OCI-LY7 (cell line): ENCODE measurements around the gene MN1.

Experiments used
- CTCF ChIP-seq: fragments of 200-600 bp; sonication (generic); conservative IDR thresholded peaks from 2 replicates; pipeline ENCODE4 v1.5.1; 2014; ENCODE audit warnings: mild to moderate bottlenecking, antibody characterized with exemption, low read length, moderate library complexity, mixed read lengths
- EZH2phosphoT487 ChIP-seq: fragments of 200-600 bp; sonication (generic); IDR thresholded peaks from 2 replicates; pipeline ENCODE4 v1.6.1; 2018; ENCODE audit warnings: low read depth, borderline replicate concordance, mild to moderate bottlenecking, mixed run types, antibody characterized with exemption, low read length, moderate library complexity, mixed read lengths

GRCh38 chr22:27775758-27776649 is 25.6 kb downstream of the MN1 start:
- TF ChIP-seq CTCF, result no peak
- TF ChIP-seq EZH2phosphoT487, result no peak
